Daoy (cell line): ENCODE measurements around the gene CFAP126. TPM values are rescaled to one million over a fixed set of nuclear protein-coding genes. Genes with fewer than 3 reads are reported as not detected.
"Not testable (repeated sequence)": the region's sequence is repeated elsewhere in the genome, so short reads cannot be mapped to it uniquely, and the experiment has no call there.

Source experiments
- DNase-seq: peaks from one replicate; pipeline ENCODE4 v3.0.0-alpha.2; 2015; ENCODE audit warnings: low read depth
- total RNA-seq: library from RNA; depleted of rRNA; stranded (reverse); fragments of >200 nt; shearing (Covaris generic); gene quantifications from 2 replicates; pipeline ENCODE4 v1.2.3, GENCODE V29; 2014

The CFAP126 gene
- total RNA-seq, 1 experiment from 2014 or later: not detected

- peak; percentile 68 for DNase-seq
These were observed 14.7 kb upstream of the CFAP126 start for GRCh38 chr1:161382214-161383019.

GRCh38 chr1:161381707-161382106 is 14.0 kb upstream of the CFAP126 start:
- no peak for DNase-seq

- peak; percentile 13 for DNase-seq
These were observed 11.4 kb upstream of the CFAP126 start for GRCh38 chr1:161379071-161379470.

GRCh38 chr1:161378014-161378413 is 10.3 kb upstream of the CFAP126 start:
- DNase-seq: no peak

- no peak for DNase-seq
These were observed 6.7 kb upstream of the CFAP126 start for GRCh38 chr1:161374373-161374772.

- no peak for DNase-seq
These were observed 5.8 kb upstream of the CFAP126 start for GRCh38 chr1:161373442-161373841.

GRCh38 chr1:161365207-161365606 is 2.5 kb downstream of the CFAP126 start:
- DNase-seq: no peak

- DNase-seq: no peak
These were observed 3.3 kb downstream of the CFAP126 start for GRCh38 chr1:161364332-161364731.

GRCh38 chr1:161359291-161359690 is 8.4 kb downstream of the CFAP126 start:
- no peak for DNase-seq

- DNase-seq: no peak
These were observed 10.6 kb downstream of the CFAP126 start for GRCh38 chr1:161357073-161357472.

GRCh38 chr1:161351482-161351881 is 16.2 kb downstream of the CFAP126 start:
- DNase-seq: no peak

- no peak for DNase-seq
These were observed 17.0 kb downstream of the CFAP126 start for GRCh38 chr1:161350671-161351070.

GRCh38 chr1:161342821-161343220 is 24.9 kb downstream of the CFAP126 start:
- no peak for DNase-seq

- DNase-seq: no peak
These were observed 25.5 kb downstream of the CFAP126 start for GRCh38 chr1:161342177-161342576.

- DNase-seq: no peak
These were observed 31.9 kb downstream of the CFAP126 start for GRCh38 chr1:161335796-161336195.

- no peak for DNase-seq
These were observed 34.5 kb downstream of the CFAP126 start for GRCh38 chr1:161333166-161333565.

GRCh38 chr1:161330346-161330745 is 37.3 kb downstream of the CFAP126 start:
- peak; percentile 22 for DNase-seq

GRCh38 chr1:161324020-161324419 is 43.7 kb downstream of the CFAP126 start:
- no peak for DNase-seq

- not testable (repeated sequence) for DNase-seq
These were observed 51.6 kb downstream of the CFAP126 start for GRCh38 chr1:161315841-161316674.
